GM18858 (cell line): ENCODE results near the gene SQSTM1.

Experiments
- ATAC-seq: cut with Tn5 transposase; IDR thresholded peaks from one replicate; pipeline ENCODE4 v1.9.1; 2021; ENCODE audit not compliant: unreplicated experiment

SQSTM1 gene

GRCh38 chr5:179794575-179794974 lies 26.1 kb upstream of the SQSTM1 start:
- no peak for ATAC-seq

GRCh38 chr5:179795049-179795862 lies 25.4 kb upstream of the SQSTM1 start:
- no peak for ATAC-seq

- ATAC-seq: peak; percentile 71
These were observed 24.6 kb upstream of the SQSTM1 start for GRCh38 chr5:179795863-179796833.

GRCh38 chr5:179796877-179797608 lies 23.7 kb upstream of the SQSTM1 start:
- ATAC-seq: no peak

GRCh38 chr5:179797741-179798140 lies 23.0 kb upstream of the SQSTM1 start:
- no peak for ATAC-seq

- ATAC-seq: no peak
These were observed 22.4 kb upstream of the SQSTM1 start for GRCh38 chr5:179798144-179798770.

GRCh38 chr5:179798771-179799643 lies 21.7 kb upstream of the SQSTM1 start:
- no peak for ATAC-seq

- ATAC-seq: no peak
These were observed 21.1 kb upstream of the SQSTM1 start for GRCh38 chr5:179799644-179799973.

GRCh38 chr5:179800071-179800695 lies 20.5 kb upstream of the SQSTM1 start:
- ATAC-seq: no peak

- ATAC-seq: no peak
These were observed 20.0 kb upstream of the SQSTM1 start for GRCh38 chr5:179800696-179801201.

GRCh38 chr5:179801304-179802206 lies 19.1 kb upstream of the SQSTM1 start:
- ATAC-seq: peak; percentile 37

GRCh38 chr5:179802207-179802883 lies 18.4 kb upstream of the SQSTM1 start:
- no peak for ATAC-seq

- ATAC-seq: no peak
These were observed 17.6 kb upstream of the SQSTM1 start for GRCh38 chr5:179802950-179803562.

- no peak for ATAC-seq
These were observed 16.8 kb upstream of the SQSTM1 start for GRCh38 chr5:179803651-179804554.

- ATAC-seq: no peak
These were observed 16.2 kb upstream of the SQSTM1 start for GRCh38 chr5:179804555-179804947.

- ATAC-seq: no peak
These were observed 15.6 kb upstream of the SQSTM1 start for GRCh38 chr5:179805070-179805528.
